ENCODE results near the gene RNF182.

DNA sequence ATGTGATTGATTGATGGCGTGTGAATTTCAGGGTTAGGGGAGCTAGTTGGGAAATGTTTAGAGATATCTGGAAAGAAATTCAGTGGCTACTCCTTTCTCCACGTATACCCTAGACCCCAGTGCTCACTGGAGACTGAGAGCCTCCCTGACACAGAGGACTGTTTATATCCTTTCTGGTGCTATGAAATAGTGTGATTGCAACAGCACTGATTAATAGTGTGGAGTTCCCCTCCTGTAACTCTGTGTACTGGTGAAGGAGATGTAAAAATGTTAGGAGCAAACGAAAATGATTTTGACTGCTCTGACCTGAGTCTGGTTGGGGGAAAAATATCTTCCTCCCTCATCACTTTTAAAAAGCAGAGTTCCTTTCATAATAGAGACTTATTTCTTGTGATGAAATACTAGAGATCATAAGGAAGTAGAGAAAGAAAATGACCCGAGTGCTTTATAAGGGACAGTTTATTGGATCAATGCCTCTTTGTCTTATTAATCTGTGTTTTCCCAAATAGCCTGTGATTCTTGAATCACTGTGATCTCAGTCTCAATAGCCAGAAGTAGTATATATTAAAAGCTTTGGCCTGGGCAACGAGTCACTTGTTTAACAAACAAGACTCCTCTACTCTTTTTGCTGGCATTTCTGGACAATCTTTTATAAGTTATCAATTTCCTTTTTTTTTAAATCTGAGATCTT, 92.3 kb downstream of the RNF182 start:
- TF ChIP-seq, protein P1, sequence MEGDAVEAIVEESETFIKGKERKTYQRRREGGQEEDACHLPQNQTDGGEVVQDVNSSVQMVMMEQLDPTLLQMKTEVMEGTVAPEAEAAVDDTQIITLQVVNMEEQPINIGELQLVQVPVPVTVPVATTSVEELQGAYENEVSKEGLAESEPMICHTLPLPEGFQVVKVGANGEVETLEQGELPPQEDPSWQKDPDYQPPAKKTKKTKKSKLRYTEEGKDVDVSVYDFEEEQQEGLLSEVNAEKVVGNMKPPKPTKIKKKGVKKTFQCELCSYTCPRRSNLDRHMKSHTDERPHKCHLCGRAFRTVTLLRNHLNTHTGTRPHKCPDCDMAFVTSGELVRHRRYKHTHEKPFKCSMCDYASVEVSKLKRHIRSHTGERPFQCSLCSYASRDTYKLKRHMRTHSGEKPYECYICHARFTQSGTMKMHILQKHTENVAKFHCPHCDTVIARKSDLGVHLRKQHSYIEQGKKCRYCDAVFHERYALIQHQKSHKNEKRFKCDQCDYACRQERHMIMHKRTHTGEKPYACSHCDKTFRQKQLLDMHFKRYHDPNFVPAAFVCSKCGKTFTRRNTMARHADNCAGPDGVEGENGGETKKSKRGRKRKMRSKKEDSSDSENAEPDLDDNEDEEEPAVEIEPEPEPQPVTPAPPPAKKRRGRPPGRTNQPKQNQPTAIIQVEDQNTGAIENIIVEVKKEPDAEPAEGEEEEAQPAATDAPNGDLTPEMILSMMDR (IDR thresholded peaks at IDR 0.05; ENCODE audit: insufficient read depth, low read depth, low read length): no peak
- no peak for TF ChIP-seq EZH2 (IDR thresholded peaks at IDR 0.05; ENCODE audit: insufficient read depth, low read length)
